GM15510 (cell line): ENCODE results near the gene WDR38.

Source experiments
- POLR2A ChIP-seq: IDR thresholded peaks from 3 replicates; pipeline ENCODE4 v1.6.1; 2011; ENCODE audit warnings: borderline replicate concordance; ENCODE audit not compliant: insufficient read length; ENCODE audit errors: extremely low read depth

Gene WDR38, protein sequence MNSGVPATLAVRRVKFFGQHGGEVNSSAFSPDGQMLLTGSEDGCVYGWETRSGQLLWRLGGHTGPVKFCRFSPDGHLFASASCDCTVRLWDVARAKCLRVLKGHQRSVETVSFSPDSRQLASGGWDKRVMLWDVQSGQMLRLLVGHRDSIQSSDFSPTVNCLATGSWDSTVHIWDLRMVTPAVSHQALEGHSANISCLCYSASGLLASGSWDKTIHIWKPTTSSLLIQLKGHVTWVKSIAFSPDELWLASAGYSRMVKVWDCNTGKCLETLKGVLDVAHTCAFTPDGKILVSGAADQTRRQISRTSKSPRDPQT

DNA sequence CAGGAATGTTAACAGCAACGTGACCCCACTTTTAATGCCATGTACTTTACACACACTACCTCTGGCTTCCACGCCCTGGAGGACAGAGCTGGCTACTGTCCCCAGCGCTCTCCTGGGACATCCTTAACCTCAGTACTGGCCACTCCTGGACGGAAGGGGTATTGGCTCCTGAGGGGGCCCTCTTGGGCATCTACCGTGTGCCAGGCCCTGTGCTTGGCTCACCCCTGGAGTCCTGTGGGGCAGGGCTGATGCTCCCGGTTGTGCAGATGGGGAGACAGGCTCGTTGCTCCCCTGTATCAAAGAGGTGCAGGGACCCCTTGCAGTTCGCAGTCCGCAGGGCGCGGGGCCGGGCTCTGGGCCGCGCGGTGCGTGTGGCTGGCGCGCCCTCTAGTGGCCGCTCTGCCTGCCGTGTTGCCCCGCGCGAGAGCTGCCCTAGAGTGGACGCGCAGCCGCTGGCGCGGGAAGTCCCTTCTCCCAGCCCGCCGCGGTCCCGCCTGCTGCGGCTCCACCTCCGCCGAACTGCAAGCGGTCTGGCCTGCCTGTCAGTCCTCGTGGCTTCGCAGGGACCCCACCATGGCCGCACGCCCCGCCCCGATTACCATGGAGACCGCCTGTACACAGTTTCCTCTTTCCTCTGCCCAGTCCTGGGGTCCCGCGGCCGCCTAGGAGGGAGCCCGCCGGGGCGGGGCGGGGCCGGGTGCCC, at the start of gene WDR38:
TSS of gene WDR38 (plus strand) at position 632 of the 703 bp plus-strand sequence. CDS start 72 bp downstream, outside the sequence.
- TF ChIP-seq POLR2A: no peak

DNA sequence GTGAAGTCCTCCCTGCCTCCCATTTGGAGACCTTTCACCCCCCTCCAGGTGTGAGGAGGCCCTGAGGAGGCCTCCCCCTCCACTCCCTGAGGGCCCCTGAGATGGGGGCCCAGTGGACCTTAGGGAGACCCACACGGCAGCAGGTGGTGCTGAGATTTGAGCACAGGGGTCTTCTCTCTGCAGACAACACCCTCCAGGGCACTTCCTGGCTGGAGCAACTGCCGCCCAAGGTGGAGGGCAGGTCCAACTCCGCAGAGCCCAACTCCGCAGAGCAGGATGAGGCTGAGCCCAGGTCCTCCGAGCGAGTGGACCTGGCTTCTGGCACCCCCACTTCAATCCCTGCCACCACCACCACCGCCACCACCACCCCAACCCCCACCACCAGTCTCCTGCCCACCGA, 49.3 kb upstream of the WDR38 start:
- TF ChIP-seq POLR2A: no peak

DNA sequence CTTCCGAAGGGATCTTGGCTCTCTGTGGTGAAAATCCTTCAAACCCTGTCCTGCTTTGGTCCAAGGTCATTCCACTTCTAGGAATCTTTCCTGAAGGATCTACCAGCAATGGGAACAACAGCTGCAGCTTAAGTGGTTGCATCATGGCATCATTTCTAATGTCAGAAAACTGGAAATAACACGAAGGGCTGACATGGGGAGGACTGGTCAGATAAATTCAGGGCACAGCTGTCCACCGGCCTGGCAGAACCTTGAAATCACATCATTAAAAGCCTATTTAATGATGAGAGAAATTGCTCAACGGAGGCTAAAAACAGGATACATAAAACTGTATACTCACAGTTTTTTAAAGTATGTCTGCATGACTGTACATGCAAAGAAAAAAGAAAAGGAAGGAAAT, 48.1 kb upstream of the WDR38 start:
- no peak for TF ChIP-seq POLR2A

DNA sequence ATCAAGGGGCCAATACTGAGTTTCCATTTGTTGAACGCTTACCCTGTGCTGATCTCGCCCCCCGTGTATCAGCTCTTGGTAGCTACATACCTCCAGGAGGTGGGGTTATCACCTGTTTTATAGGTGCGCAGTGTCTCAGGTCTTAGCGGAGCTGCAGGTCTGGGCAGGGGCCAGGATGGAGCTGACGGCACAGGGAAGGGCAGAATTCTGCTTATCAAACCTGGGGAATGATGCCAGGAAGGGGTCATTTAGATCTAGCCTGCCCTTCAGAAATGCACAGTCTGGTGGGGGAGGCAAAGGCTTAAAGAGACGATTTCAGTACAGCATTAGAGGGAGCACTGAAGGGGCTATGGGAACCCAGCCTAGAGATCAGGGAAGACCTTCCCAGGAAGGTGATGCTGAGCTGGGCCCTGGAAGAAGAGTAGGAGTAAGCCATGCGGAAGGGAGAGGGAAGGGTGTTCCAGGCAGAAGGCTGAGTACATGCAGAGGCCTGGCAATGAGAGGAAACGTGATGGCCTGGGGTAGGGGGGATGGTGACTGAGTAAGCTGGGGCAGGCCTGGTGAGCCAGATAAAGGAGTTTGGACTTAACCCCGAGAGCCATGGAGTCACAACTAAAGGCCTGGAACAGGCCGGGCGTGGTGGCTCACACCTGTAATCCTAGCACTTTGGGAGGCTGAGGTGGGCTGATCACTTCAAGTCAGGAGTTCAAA, 44.9 kb upstream of the WDR38 start:
- TF ChIP-seq POLR2A: no peak

DNA sequence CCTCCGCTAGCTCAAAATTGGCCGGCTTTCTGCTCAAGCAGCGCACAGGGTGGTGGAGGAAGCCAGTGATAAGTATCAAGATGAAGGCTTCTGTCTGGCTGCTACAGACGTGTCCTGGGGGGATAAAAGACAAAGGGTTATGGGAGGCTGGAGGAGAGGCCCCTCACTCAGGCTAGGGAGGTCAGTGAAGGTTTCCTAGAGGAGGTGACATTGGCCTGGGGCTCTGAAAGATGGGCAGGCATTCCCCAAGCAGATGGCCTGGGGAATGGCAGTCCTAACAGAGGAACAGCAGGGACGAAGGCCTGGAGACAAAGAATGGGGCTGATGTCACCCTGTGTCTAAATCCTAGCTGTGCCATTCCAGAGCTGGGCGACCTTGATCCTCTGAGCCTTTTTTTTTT, 44.0 kb upstream of the WDR38 start:
- TF ChIP-seq POLR2A: no peak

DNA sequence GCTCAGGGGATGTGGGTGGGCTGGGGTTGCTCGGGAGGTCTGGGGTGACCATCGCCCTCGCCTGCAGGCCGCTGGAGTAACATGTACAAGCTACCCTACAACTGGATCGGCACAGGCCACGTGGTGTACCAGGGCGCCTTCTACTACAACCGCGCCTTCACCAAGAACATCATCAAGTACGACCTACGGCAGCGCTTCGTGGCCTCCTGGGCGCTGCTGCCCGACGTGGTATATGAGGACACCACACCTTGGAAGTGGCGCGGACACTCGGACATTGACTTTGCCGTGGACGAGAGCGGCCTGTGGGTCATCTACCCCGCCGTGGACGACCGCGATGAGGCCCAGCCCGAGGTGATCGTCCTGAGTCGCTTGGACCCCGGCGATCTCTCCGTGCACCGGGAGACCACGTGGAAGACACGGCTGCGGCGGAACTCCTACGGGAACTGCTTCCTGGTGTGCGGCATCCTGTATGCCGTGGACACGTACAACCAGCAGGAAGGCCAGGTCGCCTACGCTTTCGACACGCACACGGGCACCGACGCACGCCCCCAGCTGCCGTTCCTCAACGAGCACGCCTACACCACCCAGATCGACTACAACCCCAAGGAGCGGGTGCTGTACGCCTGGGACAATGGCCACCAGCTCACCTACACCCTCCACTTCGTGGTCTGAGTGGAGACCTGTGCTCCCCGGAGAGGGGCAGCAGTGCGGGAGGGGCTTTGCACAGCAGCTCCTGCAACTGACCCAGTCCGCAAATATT, 43.3 kb upstream of the WDR38 start:
- no peak for TF ChIP-seq POLR2A

DNA sequence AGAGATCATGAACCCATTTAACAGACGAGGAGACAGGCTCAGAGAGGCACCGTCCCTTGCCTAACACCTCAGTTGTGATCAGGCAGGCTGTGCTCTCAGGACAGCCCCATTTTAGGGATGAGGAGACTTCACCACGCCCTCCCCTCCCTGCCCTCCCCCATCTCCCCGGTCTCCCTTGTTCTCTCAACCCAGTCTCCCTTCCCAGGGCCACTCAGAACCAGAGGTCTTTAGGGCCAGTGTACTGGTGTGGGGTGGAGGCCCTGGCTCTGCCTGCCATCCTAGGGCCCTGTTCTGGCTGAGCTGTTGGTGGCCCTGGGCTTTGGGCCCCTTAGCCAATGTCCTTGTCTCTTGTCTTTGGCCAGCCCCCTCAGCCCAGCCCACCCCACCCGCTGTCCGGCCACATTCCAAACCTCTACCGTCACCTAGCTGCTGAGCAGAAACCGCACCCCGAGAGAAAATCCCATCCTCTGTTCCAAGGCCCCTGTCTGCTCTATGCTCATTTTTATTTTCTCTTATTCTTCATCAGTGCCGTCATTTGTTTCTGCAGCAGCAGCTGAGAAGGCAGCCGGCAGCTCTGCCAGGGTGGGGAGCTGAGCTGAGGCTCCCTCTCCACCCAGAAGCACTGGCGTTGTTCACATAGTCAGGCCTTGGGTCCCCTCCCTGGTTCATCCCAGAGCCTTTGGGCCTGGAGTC, 42.5 kb upstream of the WDR38 start:
- no peak for TF ChIP-seq POLR2A

DNA sequence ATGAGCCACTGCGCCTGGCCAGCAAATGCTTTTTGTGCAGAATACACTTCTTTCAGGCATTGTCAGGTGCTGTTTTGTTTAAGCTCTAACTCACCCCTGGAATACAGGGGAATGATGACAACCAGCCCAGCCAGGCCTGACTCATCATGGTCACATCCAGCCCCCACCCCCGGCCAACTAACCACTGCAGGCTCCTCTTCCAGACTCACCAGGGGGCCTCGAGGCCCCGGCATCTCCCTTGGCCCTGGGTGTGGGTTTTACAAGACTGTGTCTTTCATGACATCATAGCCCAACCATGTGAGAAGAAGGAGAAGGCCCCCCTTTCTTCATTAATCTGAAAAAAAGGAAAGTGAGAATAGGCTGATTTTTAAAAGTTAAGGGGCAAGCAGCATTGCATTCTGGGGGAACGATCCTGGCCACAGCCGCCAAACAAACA, 40.8 kb upstream of the WDR38 start:
- no peak for TF ChIP-seq POLR2A

DNA sequence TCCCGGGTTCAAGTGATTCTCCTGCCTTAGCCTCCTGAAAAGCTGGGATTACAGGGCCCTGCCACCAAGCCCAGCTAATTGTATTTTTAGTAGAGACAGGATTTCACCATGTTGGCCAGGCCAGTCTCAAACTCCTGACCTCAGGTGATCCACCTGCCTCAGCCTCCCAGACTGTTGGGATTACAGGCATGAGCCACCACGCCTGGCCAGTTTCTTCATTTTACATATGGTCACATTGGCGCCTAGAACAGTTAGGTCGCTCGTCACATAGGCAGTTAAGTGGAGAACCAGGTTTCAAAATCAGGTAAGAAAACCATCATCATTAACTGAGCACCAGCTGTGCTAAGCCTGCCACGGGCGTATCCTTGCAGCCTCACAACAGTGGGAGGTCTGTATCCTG, 40.2 kb upstream of the WDR38 start:
- TF ChIP-seq POLR2A: no peak

DNA sequence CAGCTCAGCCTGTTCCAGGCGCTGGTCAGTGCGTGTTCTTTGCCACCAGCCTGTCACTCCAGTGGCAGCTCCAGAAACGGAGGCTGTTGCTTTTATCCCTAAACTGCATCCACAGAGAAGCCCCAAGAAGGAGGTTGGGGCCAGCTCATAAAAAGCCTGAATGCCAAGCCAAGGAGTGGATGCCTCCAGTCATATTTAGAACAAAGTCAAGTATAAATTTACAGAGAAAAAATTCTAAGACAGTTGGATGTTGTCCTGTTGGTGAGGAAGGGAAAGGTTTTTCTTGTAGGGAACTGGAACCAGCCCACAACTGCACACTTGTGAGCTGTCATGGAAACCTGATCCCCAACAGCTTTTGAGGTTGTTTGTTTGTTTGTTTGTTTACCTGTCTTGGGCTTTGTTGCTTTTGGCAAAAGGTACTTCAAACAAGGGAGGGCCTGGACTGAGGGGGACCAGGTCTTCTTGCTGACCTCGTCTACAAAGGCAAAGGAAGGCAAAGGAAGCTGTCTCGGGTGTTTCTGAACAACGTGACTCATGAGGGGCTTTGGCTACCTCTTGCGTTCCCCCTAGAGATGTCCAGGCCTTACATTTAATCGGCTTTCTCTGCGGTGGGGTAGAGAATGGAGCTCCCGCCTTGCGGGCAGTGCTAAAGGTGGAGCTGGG, 39.6 kb upstream of the WDR38 start:
- TF ChIP-seq POLR2A: no peak

DNA sequence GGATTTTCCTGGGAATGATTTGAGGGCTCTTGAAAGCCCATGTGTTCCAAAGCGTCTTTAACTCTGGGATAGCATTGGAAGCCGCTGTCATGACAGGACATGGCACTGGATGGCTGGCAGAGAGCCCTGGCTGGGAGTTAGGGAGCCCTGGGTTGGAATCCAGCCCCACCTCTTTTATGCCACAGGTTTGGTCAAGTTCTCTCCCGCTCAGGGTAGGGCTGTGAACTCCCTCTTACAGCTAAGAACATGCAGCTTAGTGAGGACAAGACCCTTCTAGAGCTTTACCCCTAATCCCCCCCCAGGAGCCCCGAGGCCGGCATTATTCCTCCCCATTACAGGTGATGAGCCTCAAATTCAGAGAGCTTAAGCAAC, 39.1 kb upstream of the WDR38 start:
- no peak for TF ChIP-seq POLR2A

DNA sequence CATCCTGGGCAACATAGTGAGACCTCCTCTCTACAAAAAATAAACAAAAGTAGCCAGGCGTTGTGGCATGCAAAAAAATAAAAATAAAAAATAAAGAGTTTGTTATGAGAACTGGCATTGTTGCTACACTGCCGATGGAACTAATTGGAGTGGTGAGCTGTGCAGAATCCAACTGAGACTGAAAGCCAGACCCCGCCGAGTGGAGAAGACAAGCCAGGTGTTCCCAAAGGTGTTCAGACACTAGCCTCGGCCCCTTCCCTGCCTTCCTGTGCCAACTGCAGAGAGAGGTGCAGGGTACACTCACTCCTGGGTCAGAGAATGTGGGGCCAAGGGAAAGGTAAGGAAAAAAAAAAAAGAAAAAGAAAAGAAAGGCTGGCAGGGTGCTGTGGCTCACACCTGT, 37.7 kb upstream of the WDR38 start:
- TF ChIP-seq POLR2A: no peak

DNA sequence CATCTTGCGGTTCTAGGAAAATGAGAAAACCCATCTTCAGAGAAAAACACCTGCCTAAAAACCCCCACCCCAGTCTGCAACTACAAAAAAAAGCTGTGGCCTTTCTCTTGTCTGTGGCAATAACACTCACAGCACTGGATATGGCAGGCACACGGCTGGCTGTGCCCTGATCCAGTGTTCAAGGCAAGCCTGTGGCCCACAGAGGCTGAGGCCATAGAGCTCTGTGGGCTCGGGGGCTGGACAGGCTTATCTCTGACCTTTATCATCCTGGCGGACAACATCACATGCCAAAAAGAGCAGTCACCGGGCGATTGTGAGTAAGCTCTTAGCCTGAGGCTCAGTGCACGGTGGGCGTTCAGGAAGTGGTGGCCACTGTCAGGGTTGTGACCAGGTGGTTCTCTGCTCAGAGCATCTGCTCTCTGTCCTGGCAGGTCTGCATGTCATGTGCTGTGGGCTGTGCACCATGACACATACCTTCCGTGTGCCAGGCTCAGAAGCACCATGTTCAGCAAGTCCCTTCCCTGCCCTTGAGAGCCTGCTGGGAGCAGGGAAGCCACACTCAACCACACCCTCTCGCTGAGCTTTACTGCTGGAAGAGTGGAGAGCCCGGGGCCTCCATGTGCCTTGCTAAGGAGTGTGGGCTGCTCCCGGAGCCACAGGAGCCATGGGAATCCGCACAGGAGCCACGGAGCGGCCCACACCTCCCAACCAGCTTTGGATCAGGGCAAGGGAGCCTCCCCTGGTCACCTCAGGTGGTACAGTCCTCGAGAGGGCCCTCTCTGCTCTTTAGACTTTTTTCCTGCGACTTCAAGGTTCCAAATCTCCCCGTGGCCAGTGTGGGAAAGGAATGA, 34.6 kb upstream of the WDR38 start:
- no peak for TF ChIP-seq POLR2A
